GM12878 (cell line): ENCODE measurements around the gene KAZN. TPM values are rescaled to one million over a fixed set of nuclear protein-coding genes. Genes with fewer than 3 reads are reported as not detected.
A peak's percentile ranks its signal among the peaks of the same experiment; 100 is the strongest.

Experiments used
- ATAC-seq: fragments of 200-7000 bp; cut with Tn5 transposase; 3 replicates; pipeline ENCODE4 v1.9.1; 2020; ENCODE audit warnings: mild to moderate bottlenecking, moderate library complexity
- BruUV-seq: library from RNA; stranded (reverse); fragments of 400-500 nt; replicated peaks from 2 replicates; lab custom pipeline; 2021; lab: Mats Ljungman, UMichigan
- CTCF ChIA-PET: fragments of 300-600 bp; sonication (Branson Sonifier 250); formaldehyde crosslinking; extraction: SDS; loops from one replicate; lab custom pipeline; 2021; ENCODE audit warnings: inconsistent platforms; lab: Yijun Ruan, JAX
- POLR2A ChIA-PET: fragments of 350-600 bp; formaldehyde crosslinking; extraction: SDS; loops from one replicate; lab custom pipeline; 2021; ENCODE audit warnings: inconsistent platforms; lab: Charles Lee
- RAD21 ChIA-PET: fragments of 300-600 bp; sonication (Branson Sonifier 250); formaldehyde crosslinking; loops from one replicate; lab custom pipeline; 2023; ENCODE audit warnings: antibody characterized with exemption; ENCODE audit not compliant: unreplicated experiment; lab: Charles Lee
- SMC1A ChIA-PET: fragments of 300-600 bp; sonication (Branson Sonifier 250); formaldehyde crosslinking; loops from one replicate; lab custom pipeline; 2023; ENCODE audit not compliant: unreplicated experiment, uncharacterized antibody; lab: Charles Lee
- DNase-seq: peaks from one replicate; pipeline ENCODE4 v3.0.0-alpha.2; 2011; ENCODE audit warnings: low read depth, low spot score
- FAIRE-seq: peaks from 3 replicates; lab custom pipeline; 2011; peaks lifted over from hg19 to GRCh38; lab: Jason Lieb, UNC
- H2AFZ ChIP-seq: 2 replicates; pipeline ENCODE4 v1.6.0; 2011; ENCODE audit warnings: low read depth, low read length, control low read depth; ENCODE audit not compliant: control insufficient read depth
- H3K27ac ChIP-seq: 2 replicates; pipeline ENCODE4 v1.5.1; 2011; ENCODE audit warnings: control low read depth; ENCODE audit not compliant: control insufficient read depth, insufficient read depth
- H3K27me3 ChIP-seq, 2 experiments: replicated peaks in 1 of 2; 2 replicates each; pipeline versions ENCODE4 v1.6.0 to v1.6.1; 2011; ENCODE audit warnings: low read length in 1 of 2; ENCODE audit not compliant: control insufficient read depth in 2 of 2, insufficient read depth in 2 of 2
- H3K36me3 ChIP-seq, 2 experiments: 2 replicates each; pipeline ENCODE4 v1.5.1; 2011; ENCODE audit warnings: low read length in 1 of 2; ENCODE audit not compliant: control insufficient read depth in 2 of 2, insufficient read depth in 2 of 2
- H3K4me1 ChIP-seq: 2 replicates; pipeline ENCODE4 v1.6.1; 2011; ENCODE audit warnings: mild to moderate bottlenecking, low read length, moderate library complexity, mixed read lengths; ENCODE audit not compliant: control insufficient read depth, insufficient read depth
- H3K4me2 ChIP-seq: 2 replicates; pipeline ENCODE4 v1.6.0; 2011; ENCODE audit warnings: control low read depth; ENCODE audit not compliant: control insufficient read depth, insufficient read depth
- H3K4me3 ChIP-seq: fragments of 200-600 bp; sonication (generic); 2 replicates; pipeline ENCODE4 v1.5.1; 2016
- H3K79me2 ChIP-seq: 2 replicates; pipeline ENCODE4 v1.6.0; 2011; ENCODE audit warnings: low read length; ENCODE audit not compliant: control insufficient read depth, insufficient read depth
- H3K9ac ChIP-seq: 2 replicates; pipeline ENCODE4 v1.8.0; 2011; ENCODE audit warnings: low read length, control low read depth, mixed read lengths; ENCODE audit not compliant: control insufficient read depth, insufficient read depth
- H3K9me3 ChIP-seq: replicated peaks from 3 replicates; pipeline ENCODE4 v1.5.1; 2011; ENCODE audit warnings: mild to moderate bottlenecking, low read length; ENCODE audit not compliant: control insufficient read depth, insufficient read depth
- H4K20me1 ChIP-seq: 2 replicates; pipeline ENCODE4 v1.6.0; 2011; ENCODE audit not compliant: control insufficient read depth, insufficient read depth
- SPI1 ChIP-seq: IDR thresholded peaks from 2 replicates; pipeline ENCODE4 v1.6.1; 2011; ENCODE audit warnings: low read depth, mild to moderate bottlenecking, low read length, moderate library complexity, borderline replicate concordance; ENCODE audit not compliant: insufficient read depth
- YBX1 ChIP-seq: fragments of 450-650 bp; IDR thresholded peaks from 2 replicates; pipeline ENCODE4 v1.6.1; 2016; ENCODE audit warnings: antibody characterized with exemption
- WGBS: methylation state at CpG from one replicate; pipeline ENCODE4 v1.1.6; 2016; ENCODE audit warnings: low lambda C conversion rate; ENCODE audit not compliant: insufficient replicate concordance, insufficient coverage; ENCODE audit errors: missing lambda C conversion rate; 5-methylcytosine and 5-hydroxymethylcytosine counted together
- in situ Hi-C: fragments of 300-500 bp; cut with MboI; formaldehyde crosslinking; loops from 9 replicates; pipeline ENCODE4 v1.14.3; 2018; ENCODE audit warnings: mixed read lengths
- intact Hi-C: fragments of 100-400 bp; cut with micrococcal nuclease; formaldehyde crosslinking; loops from one replicate; pipeline ENCODE4 v1.14.2; 2022; ENCODE audit not compliant: unreplicated experiment
- polyA plus RNA-seq, 11 experiments: library from polyadenylated mRNA; depleted of rRNA in 4 of 11; unstranded in 6 of 11; stranded (reverse) in 5 of 11; fragments of >200 nt; fragmentation: Nextera tagmentation in 4 of 11; fragmentation: Illumina TruSeq in 1 of 11; extraction: Ambion mirVana in 4 of 11; extraction: Trizol in 1 of 11; gene quantifications; 1 replicate in 1 of 11; 2 replicates in 10 of 11; pipeline versions ENCODE4 v1.2.1 to v1.2.3, GENCODE V29; 2011 to 2016; ENCODE audit warnings: inconsistent platforms in 2 of 11, missing spikeins in 2 of 11, low read depth in 1 of 11
- total RNA-seq, 4 experiments: library from RNA; depleted of rRNA in 3 of 4; stranded (reverse); fragments of >200 nt in 3 of 4; fragmentation: Illumina TruSeq in 1 of 4; extraction: Trizol in 1 of 4; gene quantifications; 2 replicates each; pipeline versions ENCODE4 v1.2.1 to v1.2.3, GENCODE V29; 2013 to 2021
- TF ChIP-seq, protein P1 (sequence below): IDR thresholded peaks from 2 replicates; pipeline ENCODE4 v1.6.1; 2011; ENCODE audit warnings: borderline replicate concordance, low read depth, mild to moderate bottlenecking, moderate library complexity, low read length; ENCODE audit not compliant: insufficient read depth, poor library complexity, severe bottlenecking
- TF ChIP-seq, protein P2 (sequence below): fragments of 450-650 bp; formaldehyde crosslinking; IDR thresholded peaks from 2 replicates; pipeline ENCODE4 v1.4.0; 2020; ENCODE audit warnings: mild to moderate bottlenecking, moderate library complexity

The KAZN gene
- total and polyA plus RNA-seq, 10 of the 15 experiments (the other 5 are each of a cell fraction or from before 2014, with no cell fraction given): 0.72 to 4.0 (median 1.2) TPM

DNA sequence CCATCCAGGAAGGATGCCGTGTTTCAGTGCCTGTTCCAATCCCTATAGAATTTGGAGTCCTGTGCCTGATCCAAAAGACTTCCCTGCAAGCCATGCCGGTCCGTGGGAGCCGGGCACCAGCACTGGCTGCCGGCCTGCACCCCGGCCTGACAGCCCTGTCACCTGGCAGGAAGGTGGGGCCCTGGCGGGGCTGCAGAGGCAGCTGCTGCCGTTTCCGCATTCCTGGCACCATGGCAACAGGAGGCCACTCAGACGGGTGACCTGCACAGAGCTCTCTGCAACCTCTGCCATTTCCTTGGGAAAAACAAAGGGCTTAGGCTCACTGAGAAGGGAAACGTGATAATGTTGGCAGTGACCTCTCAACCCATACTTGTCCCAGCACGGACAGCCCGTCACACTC, 491.9 kb downstream of the KAZN start:
- H2AFZ ChIP-seq: no peak overlapping the region
- H3K9ac ChIP-seq: no peak overlapping the region
- no peaks in the 10 kb centered on the region for H3K4me1 ChIP-seq
- RAD21 ChIA-PET: no interaction called here
- SMC1A ChIA-PET: no interaction called here
- no peak overlapping the region for H3K27ac ChIP-seq
- peak overlapping the region; percentile 59; the same call in 1 of the 2 replicates for H3K4me2 ChIP-seq
- H3K79me2 ChIP-seq: no peaks in the 10 kb centered on the region
- POLR2A ChIA-PET: no interaction called here
- CTCF ChIA-PET: interaction anchor here (1.2 to 1.8 kb wide), 3 partner anchors 9 to 38 kb away, joined by 3 to 9 read pairs (median 4); no protein-coding TSS in a partner anchor
- ATAC-seq (peak; percentile 87), FAIRE-seq (no peak), DNase-seq (no peak)
- TF ChIP-seq, protein P1, sequence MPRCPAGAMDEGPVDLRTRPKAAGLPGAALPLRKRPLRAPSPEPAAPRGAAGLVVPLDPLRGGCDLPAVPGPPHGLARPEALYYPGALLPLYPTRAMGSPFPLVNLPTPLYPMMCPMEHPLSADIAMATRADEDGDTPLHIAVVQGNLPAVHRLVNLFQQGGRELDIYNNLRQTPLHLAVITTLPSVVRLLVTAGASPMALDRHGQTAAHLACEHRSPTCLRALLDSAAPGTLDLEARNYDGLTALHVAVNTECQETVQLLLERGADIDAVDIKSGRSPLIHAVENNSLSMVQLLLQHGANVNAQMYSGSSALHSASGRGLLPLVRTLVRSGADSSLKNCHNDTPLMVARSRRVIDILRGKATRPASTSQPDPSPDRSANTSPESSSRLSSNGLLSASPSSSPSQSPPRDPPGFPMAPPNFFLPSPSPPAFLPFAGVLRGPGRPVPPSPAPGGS: no peak
- TF ChIP-seq SPI1: peak; percentile 28; the same call in 1 of the 2 replicates
- intact Hi-C loops: no loop called here
- WGBS: 13% methylated on average over 13 of the region's 13 CpGs
- no peak overlapping the region for H3K4me3 ChIP-seq
- H3K36me3 ChIP-seq: no peaks in the 10 kb centered on the region
- no peaks in the 10 kb centered on the region for H4K20me1 ChIP-seq
- no TSS peak for BruUV-seq
- in situ Hi-C loops: no loop called here
- H3K9me3 ChIP-seq: no peaks in the 10 kb centered on the region
- no peaks in the 10 kb centered on the region; a peak in 1 of 4 replicates for H3K27me3 ChIP-seq

DNA sequence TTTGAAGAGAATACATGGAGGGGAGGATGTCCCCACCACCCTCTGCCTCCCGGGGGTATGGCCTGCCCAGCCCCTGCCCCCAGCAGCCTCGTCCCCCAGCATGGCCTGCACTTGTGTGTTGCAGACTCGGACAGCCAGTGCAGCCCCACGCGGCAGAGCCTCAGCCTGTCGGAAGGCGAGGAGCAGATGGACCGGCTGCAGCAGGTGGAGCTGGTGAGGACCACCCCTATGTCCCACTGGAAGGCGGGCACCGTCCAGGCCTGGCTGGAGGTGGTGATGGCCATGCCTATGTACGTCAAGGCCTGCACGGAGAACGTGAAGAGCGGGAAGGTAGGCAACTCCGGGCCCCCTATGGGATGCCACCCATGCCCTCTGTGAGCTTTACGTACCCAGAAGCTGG, 495.6 kb downstream of the KAZN start:
- no peak for FAIRE-seq
- in situ Hi-C loops: no loop called here
- POLR2A ChIA-PET: no interaction called here

More for the DNA sequence above, 495.6 kb downstream of the KAZN start:
- no peak overlapping the region for H2AFZ ChIP-seq
- no peaks in the 10 kb centered on the region for H3K9me3 ChIP-seq
- intact Hi-C loops: no loop called here
- no peaks in the 10 kb centered on the region for H3K4me1 ChIP-seq
- no peak overlapping the region for H3K4me3 ChIP-seq
- H3K79me2 ChIP-seq: no peaks in the 10 kb centered on the region
- SMC1A ChIA-PET: no interaction called here
- 45% methylated on average over 16 of the region's 16 CpGs for WGBS
- no peak overlapping the region for H3K4me2 ChIP-seq
- no peaks in the 10 kb centered on the region; a peak in 1 of 4 replicates for H3K27me3 ChIP-seq
- H3K27ac ChIP-seq: no peak overlapping the region
- DNase-seq: no peak
- BruUV-seq: no TSS peak
- H4K20me1 ChIP-seq: no peaks in the 10 kb centered on the region
- ATAC-seq: no peak
- H3K9ac ChIP-seq: no peak overlapping the region
- TF ChIP-seq YBX1: no peak
- TF ChIP-seq, protein P2, sequence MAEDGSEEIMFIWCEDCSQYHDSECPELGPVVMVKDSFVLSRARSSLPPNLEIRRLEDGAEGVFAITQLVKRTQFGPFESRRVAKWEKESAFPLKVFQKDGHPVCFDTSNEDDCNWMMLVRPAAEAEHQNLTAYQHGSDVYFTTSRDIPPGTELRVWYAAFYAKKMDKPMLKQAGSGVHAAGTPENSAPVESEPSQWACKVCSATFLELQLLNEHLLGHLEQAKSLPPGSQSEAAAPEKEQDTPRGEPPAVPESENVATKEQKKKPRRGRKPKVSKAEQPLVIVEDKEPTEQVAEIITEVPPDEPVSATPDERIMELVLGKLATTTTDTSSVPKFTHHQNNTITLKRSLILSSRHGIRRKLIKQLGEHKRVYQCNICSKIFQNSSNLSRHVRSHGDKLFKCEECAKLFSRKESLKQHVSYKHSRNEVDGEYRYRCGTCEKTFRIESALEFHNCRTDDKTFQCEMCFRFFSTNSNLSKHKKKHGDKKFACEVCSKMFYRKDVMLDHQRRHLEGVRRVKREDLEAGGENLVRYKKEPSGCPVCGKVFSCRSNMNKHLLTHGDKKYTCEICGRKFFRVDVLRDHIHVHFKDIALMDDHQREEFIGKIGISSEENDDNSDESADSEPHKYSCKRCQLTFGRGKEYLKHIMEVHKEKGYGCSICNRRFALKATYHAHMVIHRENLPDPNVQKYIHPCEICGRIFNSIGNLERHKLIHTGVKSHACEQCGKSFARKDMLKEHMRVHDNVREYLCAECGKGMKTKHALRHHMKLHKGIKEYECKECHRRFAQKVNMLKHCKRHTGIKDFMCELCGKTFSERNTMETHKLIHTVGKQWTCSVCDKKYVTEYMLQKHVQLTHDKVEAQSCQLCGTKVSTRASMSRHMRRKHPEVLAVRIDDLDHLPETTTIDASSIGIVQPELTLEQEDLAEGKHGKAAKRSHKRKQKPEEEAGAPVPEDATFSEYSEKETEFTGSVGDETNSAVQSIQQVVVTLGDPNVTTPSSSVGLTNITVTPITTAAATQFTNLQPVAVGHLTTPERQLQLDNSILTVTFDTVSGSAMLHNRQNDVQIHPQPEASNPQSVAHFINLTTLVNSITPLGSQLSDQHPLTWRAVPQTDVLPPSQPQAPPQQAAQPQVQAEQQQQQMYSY (CRISPR knock-in tag): no peak
- CTCF ChIA-PET: no interaction called here
- no peaks in the 10 kb centered on the region for H3K36me3 ChIP-seq
- RAD21 ChIA-PET: no interaction called here
